HL-60 (cell line): ENCODE data around the gene CETN2.

Source experiments
- DNase-seq, 2 experiments: peaks; one replicate each; pipeline ENCODE4 v3.0.0-alpha.2; 2010 to 2020; ENCODE audit warnings: low read depth in 1 of 2, low spot score in 1 of 2
- H3K27ac ChIP-seq: fragments of 250-450 bp; sonication (Bioruptor Pico); replicated peaks from 2 replicates; pipeline ENCODE4 v1.5.1; 2020; ENCODE audit warnings: mild to moderate bottlenecking, moderate library complexity
- H3K27me3 ChIP-seq: fragments of 250-450 bp; sonication (Bioruptor Pico); 2 replicates; pipeline ENCODE4 v1.5.1; 2021; ENCODE audit warnings: mild to moderate bottlenecking, moderate library complexity; ENCODE audit not compliant: insufficient read depth, poor library complexity, severe bottlenecking
- H3K4me3 ChIP-seq: replicated peaks from 2 replicates; pipeline ENCODE4 v1.5.1; 2011; ENCODE audit warnings: mild to moderate bottlenecking, control low read depth, low read length; ENCODE audit not compliant: insufficient read depth
- GABPA ChIP-seq: IDR thresholded peaks from 2 replicates; pipeline ENCODE4 v1.6.1; 2012; ENCODE audit warnings: low read depth
- POLR2AphosphoS5 ChIP-seq: IDR thresholded peaks from 2 replicates; pipeline ENCODE4 v1.6.1; 2012; ENCODE audit warnings: low read depth
- SPI1 ChIP-seq: IDR thresholded peaks from 2 replicates; pipeline ENCODE4 v1.6.1; 2012; ENCODE audit warnings: low read depth, mild to moderate bottlenecking, borderline replicate concordance
- TF ChIP-seq, protein P1 (sequence below): IDR thresholded peaks from one replicate; pipeline ENCODE4 v1.5.1; 2011; ENCODE audit warnings: low read length, control low read depth, inconsistent platforms; ENCODE audit not compliant: insufficient read depth
- TF ChIP-seq, protein P2 (sequence below): IDR thresholded peaks from 2 replicates; pipeline ENCODE4 v1.6.1; 2012; ENCODE audit warnings: low read depth; ENCODE audit not compliant: insufficient replicate concordance

CETN2 gene

GRCh38 chrX:152873361-152873760 lies 42.8 kb upstream of the CETN2 start:
- Histone ChIP-seq H3K27ac (no peak overlapping the region), H3K4me3 (no peak overlapping the region), H3K27me3 (no peaks in the 10 kb centered on the region)
- no peak for DNase-seq
- TF ChIP-seq, protein P1, sequence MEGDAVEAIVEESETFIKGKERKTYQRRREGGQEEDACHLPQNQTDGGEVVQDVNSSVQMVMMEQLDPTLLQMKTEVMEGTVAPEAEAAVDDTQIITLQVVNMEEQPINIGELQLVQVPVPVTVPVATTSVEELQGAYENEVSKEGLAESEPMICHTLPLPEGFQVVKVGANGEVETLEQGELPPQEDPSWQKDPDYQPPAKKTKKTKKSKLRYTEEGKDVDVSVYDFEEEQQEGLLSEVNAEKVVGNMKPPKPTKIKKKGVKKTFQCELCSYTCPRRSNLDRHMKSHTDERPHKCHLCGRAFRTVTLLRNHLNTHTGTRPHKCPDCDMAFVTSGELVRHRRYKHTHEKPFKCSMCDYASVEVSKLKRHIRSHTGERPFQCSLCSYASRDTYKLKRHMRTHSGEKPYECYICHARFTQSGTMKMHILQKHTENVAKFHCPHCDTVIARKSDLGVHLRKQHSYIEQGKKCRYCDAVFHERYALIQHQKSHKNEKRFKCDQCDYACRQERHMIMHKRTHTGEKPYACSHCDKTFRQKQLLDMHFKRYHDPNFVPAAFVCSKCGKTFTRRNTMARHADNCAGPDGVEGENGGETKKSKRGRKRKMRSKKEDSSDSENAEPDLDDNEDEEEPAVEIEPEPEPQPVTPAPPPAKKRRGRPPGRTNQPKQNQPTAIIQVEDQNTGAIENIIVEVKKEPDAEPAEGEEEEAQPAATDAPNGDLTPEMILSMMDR: no peak
- TF ChIP-seq POLR2AphosphoS5 (no peak), SPI1 (no peak), GABPA (no peak)
- TF ChIP-seq, protein P2, sequence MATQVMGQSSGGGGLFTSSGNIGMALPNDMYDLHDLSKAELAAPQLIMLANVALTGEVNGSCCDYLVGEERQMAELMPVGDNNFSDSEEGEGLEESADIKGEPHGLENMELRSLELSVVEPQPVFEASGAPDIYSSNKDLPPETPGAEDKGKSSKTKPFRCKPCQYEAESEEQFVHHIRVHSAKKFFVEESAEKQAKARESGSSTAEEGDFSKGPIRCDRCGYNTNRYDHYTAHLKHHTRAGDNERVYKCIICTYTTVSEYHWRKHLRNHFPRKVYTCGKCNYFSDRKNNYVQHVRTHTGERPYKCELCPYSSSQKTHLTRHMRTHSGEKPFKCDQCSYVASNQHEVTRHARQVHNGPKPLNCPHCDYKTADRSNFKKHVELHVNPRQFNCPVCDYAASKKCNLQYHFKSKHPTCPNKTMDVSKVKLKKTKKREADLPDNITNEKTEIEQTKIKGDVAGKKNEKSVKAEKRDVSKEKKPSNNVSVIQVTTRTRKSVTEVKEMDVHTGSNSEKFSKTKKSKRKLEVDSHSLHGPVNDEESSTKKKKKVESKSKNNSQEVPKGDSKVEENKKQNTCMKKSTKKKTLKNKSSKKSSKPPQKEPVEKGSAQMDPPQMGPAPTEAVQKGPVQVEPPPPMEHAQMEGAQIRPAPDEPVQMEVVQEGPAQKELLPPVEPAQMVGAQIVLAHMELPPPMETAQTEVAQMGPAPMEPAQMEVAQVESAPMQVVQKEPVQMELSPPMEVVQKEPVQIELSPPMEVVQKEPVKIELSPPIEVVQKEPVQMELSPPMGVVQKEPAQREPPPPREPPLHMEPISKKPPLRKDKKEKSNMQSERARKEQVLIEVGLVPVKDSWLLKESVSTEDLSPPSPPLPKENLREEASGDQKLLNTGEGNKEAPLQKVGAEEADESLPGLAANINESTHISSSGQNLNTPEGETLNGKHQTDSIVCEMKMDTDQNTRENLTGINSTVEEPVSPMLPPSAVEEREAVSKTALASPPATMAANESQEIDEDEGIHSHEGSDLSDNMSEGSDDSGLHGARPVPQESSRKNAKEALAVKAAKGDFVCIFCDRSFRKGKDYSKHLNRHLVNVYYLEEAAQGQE: no peak

DNA sequence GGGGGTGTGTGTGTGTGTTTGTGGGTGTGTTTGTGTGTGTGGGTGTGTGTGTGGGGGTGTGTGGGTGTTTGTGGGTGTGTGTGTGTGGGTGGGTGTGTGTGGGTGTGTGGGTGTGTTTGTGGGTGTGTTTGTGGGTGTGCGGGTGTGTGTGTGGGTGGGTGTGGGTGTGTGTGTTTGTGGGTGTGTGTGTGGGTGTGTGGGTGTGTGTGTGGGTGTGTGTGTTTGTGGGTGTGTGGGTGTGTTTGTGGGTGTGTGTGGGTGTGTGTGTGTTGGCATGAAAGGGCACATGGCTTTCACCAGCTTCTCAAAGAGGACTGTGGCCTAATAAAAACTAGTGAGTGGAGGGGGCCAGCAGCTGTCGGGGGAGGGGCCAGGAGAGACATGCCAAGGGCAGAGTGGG lies 42.0 kb upstream of the CETN2 start:
- DNase-seq: no peak
- H3K27ac ChIP-seq: no peak overlapping the region
- TF ChIP-seq SPI1 (no peak), POLR2AphosphoS5 (no peak), GABPA (no peak)
- TF ChIP-seq, protein P1: no peak
- TF ChIP-seq, protein P2: no peak
- H3K27me3 ChIP-seq: no peaks in the 10 kb centered on the region
- H3K4me3 ChIP-seq: no peak overlapping the region

DNA sequence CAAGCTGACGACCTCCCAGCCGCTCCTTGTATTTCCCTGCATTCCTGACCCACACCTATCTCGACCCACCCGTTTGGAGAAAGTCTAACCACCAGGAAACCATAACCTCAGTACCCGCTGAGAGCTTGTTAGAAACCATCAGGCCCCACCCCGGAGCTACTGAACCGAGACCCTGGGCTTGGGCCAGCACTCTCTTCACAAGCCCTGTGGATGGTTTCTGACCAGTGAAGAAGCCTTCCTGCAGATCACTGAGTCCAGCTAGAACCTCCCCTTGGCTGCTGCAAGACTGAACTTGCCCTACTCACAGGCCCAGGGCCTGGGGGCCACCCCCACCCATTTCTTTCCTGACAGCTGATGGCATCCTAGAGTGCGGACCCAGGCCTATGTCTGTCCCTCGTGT lies 40.7 kb upstream of the CETN2 start:
- no peak for DNase-seq
- Histone ChIP-seq H3K4me3 (no peak overlapping the region), H3K27me3 (no peaks in the 10 kb centered on the region), H3K27ac (no peak overlapping the region)
- no peak for TF ChIP-seq GABPA
- TF ChIP-seq, protein P1: no peak

GRCh38 chrX:152869972-152870371 lies 39.4 kb upstream of the CETN2 start:
- Histone ChIP-seq H3K27me3 (no peaks in the 10 kb centered on the region), H3K4me3 (no peak overlapping the region)
- TF ChIP-seq SPI1: no peak
- TF ChIP-seq, protein P1: no peak
- TF ChIP-seq, protein P2: no peak
- no peak for TF ChIP-seq GABPA
- TF ChIP-seq POLR2AphosphoS5: no peak

More at GRCh38 chrX:152869972-152870371, 39.4 kb upstream of the CETN2 start:
- DNase-seq: no peak
- H3K27ac ChIP-seq: no peak overlapping the region
